DND-41 (cell line): ENCODE data around the gene AREL1.

Source experiments
- EZH2 ChIP-seq: IDR thresholded peaks from 3 replicates; pipeline ENCODE4 v1.6.1; 2012; ENCODE audit warnings: borderline replicate concordance, low read depth, mild to moderate bottlenecking, moderate library complexity, low read length, inconsistent platforms; ENCODE audit not compliant: severe bottlenecking
- TF ChIP-seq, protein P1 (sequence below): IDR thresholded peaks from 2 replicates; pipeline ENCODE4 v1.5.1; 2012; ENCODE audit warnings: borderline replicate concordance, low read length, moderate library complexity, mild to moderate bottlenecking; ENCODE audit not compliant: poor library complexity, severe bottlenecking; ENCODE audit errors: extremely low read depth

DNA sequence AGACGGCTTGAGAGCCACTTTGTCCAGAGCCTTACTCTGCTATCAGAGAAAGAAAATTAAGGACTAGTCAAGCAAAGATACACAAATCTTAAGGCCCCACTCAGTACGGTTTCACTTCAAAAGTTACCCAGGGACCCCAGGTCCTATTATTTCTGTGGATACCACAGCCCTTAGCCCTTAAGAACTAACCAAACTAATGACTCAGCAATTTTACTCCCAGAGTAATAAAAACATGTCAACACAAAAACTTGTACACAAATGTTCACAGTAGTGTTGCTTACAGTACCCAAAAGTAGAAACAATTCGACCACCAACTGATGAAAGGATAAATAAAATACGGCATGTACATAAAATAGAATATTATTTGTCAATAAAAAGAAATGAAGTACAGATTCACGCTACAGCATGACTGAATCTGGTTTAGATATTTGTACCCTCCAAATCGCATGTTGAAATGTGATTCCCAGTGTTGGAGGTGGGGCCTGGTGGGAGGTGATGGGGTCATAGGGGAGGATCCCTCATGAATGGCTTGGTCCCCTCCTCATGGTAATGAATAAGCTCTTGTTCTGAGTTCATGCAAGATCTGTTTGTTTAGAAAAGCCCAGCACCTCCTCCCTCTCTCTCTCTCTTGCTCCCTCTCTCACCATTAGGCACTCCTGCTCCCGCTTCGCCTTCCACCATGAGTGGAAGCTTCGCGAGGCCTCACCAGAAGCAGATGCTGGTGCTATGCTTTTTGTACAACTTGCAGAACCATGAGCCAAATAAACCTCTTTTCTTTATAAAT is 30.5 kb downstream of the AREL1 start:
- TF ChIP-seq, protein P1, sequence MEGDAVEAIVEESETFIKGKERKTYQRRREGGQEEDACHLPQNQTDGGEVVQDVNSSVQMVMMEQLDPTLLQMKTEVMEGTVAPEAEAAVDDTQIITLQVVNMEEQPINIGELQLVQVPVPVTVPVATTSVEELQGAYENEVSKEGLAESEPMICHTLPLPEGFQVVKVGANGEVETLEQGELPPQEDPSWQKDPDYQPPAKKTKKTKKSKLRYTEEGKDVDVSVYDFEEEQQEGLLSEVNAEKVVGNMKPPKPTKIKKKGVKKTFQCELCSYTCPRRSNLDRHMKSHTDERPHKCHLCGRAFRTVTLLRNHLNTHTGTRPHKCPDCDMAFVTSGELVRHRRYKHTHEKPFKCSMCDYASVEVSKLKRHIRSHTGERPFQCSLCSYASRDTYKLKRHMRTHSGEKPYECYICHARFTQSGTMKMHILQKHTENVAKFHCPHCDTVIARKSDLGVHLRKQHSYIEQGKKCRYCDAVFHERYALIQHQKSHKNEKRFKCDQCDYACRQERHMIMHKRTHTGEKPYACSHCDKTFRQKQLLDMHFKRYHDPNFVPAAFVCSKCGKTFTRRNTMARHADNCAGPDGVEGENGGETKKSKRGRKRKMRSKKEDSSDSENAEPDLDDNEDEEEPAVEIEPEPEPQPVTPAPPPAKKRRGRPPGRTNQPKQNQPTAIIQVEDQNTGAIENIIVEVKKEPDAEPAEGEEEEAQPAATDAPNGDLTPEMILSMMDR: no peak
- TF ChIP-seq EZH2: no peak
